Stimulated activated CD8-positive, alpha-beta memory T cell treated with anti-CD3 and anti-CD28 coated beads, Interleukin-12 subunit alpha, Interleukin-12 subunit beta, amount 100 ng/mL, for 1 hour (primary cell): ENCODE measurements around the gene LSAMP.

ENCODE experiments used
- DNase-seq: peaks from one replicate; pipeline ENCODE4 v3.0.0-alpha.2; 2020; ENCODE audit warnings: low read depth

Gene LSAMP

DNA sequence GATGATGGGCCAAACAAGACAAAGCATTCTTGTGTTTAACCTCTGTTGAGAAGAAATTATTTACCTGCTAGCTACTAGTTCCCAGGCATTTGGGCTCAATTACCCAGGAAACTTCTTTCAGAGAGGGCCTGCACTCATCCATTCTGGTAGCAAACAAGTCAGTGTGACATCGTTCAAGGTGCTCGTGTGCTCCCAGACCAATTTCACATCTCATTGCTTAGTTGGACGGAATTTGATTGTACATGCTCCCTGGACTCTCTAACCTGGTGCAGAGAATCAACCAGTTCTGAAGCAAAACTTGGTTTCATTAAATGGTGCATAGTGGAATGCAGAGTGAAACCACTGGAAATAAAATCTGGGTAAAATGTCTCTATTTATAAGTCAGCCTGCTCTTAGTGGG, 392.7 kb downstream of the LSAMP start:
- no peak for DNase-seq

DNA sequence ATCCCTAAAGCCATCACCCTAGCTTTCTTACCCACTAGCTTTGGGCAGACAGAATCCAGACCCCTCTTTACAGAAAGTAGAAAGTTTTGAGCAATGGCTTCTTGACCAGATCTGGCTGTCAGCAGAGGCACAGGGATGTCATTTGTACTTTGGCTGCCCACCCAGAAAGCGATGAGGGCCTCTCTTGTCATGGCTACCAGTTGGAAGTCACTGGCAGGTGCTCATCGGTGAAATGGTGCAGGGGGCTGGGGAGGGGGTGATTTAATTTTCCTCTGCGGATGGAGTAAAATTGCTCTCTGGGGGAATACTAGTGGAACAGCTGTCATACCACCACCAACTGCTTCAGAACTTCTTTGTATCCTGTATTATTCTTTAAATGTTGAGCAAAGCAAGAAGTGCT, 393.7 kb downstream of the LSAMP start:
- no peak for DNase-seq

DNA sequence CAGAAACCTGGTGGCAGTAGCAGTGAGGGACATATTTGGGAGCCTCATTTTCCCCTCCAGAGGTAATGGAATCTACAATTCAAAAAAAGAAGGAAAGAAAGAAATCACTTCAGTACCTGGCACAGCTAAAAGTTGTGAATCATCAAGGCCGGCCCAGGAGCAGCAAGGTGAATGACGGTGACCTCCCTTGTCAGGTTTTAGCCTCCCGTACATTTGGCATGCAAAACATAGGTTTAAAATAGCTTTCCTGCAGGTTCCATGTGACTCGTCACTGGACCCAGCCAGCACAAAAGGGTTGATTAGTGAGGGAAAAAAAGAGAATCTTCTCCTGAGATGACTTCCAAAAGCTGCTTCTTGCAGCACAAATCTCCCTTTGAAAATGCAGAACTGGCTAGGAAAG, 394.2 kb downstream of the LSAMP start:
- DNase-seq = no peak

DNA sequence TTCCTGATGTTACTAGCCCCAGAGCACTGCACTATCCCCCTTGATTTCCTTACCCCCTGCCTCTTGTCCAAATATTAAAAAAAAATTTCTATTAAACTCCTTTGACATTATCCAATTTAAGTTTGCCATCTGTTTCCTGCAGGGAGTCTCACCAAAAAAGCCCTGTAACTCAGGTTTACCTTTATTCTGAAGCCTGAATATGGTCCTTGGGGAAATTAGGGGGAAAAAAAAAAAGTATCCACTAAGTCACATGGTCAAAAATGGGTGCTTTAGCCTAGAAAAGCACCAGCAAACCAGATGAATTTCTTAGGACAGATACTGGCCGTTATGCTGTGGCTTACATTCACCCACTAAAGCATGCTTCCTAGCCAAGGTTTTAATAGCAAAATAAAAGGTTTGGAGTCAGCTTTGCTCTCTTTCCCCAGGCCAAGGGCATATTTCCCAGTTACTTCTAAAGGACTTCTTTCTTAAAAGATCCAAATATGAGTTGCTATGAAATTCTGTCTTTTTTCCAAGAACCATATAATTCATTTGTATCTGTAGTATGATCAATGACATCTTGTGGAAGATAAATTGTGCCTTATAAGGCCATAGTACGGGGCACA, 394.9 kb downstream of the LSAMP start:
- DNase-seq = no peak

DNA sequence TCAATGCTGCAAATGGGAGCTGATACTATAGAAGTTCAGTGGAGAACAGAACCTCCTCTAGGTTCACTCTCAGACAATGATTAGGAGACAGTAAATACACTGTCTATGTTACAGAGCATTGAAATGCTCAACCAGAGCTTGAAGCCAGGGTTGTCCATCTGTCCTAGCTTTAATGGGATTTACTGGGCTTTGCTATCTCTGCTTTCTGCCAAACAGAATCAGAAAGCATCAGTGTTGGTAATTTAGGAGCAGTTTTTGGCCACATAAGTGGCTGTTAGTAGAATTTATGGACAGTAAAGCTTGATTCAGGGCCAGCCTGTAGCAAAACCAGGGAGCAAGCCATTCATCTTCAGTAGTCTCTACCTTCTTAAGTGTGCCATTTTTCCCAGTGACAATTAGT, 396.3 kb downstream of the LSAMP start:
- DNase-seq = no peak

DNA sequence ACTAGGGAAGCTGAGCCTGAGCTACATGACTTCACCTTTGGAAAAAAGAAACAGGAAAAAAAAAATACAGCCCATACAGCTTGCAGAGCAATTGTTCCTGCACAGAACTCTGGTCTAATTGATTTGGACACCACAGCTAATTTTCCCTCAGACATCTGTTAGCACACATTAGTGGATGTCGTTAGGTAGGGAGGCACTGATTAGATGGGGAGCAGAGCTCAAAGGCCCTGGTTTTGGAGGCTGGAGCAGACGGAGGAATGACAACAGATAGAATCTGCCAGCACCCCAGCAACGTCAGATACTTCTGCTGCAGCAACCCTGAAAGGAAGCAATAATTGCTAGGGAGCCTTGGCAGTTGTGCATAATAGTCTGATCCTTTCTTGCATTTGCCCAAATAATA, 398.9 kb downstream of the LSAMP start:
- no peak for DNase-seq

DNA sequence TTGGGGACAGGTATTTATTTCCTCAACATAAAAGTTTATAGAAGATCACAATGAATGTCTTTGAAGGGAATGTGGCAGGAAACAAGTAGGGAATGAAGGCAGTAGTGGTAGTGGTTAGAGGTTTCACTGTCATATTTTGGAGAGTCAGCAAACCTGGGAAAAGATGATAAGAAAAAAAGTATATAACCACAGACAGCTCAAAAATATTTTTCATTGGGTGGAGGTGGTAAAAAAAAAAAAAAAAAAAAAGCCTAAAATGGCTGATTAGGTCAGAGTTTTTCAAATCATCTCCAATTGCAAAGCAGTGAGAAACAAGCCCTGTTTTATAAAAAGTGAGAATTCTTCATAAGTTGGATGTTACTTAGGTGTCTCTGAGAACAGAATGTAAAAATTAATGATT, 400.0 kb downstream of the LSAMP start:
- DNase-seq = no peak

DNA sequence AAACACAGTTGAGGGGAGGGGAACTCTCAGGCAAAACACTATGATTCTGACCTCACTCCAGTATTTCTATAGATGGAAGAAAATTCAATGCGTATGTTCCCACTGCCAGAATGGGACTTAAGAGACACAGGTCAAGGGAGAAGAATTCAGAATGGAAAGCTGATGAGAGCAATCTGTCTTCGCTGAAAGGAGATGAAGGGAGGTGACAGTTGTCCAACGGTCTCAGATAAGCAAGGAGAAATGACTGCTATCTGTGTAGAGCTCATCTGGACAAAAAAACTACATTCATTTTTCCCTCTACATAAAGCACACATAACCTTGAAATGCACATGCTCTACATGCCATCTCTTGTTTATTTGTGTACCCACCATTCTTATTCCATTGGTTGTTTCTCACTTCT, 405.1 kb downstream of the LSAMP start:
- DNase-seq = no peak

DNA sequence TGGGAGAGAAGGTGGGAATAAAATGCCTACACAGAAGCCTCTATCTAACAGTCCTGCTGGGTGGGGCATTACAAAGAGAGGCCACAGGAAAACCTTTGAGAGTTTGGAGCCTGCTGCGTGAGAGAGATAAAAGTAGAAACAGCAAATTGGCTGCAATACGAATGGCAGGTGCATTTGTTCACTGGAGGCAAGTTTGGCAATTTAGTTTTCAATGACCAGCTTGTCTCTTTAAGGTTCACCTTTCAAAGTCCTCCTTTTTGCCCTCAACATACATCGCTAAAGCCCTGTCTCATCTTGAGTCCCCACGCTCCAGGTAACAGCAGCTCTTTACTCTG, 405.7 kb downstream of the LSAMP start:
- no peak for DNase-seq

DNA sequence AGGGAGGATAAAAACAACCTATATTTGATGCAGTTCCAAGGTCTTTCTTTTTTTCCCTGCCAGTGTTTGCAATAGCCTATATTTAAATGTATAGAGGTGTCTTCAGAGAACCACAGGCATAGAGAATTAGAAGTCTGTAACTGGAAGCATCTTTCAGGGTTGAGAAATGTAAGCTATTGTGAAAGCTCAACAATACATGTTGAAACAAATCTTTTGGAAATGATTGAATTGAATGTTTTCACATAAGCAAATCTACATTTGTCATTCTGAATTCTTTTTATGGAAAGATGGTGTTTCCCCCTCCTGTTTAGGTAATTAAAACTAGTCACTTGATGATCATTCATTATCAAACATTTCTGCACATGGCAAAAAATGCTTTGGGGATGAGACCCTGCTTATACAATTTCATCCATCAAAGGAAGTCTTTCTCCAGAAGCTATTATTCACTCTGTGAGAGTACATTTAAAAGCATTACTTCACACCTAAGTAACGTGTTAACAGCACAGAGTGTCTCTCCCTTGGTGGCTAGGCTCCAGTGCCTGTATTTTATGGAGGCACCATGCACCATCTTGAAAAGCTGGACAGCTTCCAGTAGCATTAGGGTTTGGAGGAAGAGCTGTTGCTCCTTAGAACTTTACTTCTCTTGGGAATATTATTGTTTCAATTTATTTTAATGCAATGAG, 406.2 kb downstream of the LSAMP start:
- no peak for DNase-seq

DNA sequence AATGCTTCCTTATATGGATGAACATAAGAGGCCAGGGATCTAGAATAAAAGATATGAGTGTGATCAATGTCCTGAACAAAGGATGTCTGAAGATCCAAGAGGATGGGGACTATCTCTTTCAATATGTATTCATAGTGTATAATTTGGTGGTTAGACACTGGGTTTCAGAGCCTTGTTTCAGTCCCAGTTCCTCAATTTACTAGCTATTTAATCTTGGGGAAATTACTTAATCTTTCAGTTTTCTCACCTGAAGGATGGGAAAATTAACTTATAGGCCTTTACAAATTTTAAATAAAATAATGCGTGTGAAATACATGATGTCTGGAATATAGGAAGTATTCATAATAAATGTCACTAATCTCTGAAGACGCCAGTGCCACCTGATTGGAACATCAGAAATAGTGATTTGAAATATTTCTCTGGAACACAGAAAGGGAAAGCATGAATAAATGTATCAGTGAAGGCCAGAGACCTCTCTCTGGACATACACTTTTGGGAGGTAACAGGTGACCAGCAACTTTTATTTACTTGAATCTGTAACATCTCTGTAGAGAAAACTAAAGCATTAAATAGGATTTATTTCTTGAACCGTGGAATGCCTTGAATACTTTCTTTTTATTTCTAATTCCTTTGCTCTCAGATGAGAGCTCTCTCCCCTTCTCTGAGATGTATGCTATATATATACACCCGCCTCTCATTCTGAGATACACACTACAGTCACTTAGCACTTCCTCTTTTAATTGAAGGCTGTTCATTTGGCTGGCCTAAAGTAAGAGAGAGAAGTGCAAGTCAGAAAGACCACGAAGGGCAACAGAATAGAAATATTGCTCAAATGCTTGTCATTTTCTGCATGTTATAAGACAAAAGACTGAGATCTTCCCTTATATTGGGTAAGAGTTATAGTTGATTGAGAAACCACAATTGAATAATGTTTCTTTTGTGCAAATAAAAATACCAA, 407.1 kb downstream of the LSAMP start:
- DNase-seq = no peak

DNA sequence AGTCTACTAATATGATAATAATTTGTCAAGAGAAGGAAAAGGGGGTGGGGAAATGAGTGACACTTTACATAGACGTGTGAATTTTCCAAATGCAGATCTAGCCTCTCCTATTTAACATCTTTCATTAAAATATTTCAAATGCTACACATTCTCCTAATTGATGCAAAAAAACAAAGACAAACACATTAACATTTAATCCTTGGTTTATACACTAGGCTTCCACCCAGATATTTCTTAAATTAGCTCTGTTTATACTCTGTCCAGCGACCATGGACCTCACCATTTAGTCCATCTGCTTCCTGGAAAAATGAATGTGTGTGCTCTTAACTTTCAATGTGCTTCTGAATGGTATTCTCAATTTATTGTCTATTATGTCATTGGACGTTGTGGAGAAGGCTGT, 409.9 kb downstream of the LSAMP start:
- no peak for DNase-seq

DNA sequence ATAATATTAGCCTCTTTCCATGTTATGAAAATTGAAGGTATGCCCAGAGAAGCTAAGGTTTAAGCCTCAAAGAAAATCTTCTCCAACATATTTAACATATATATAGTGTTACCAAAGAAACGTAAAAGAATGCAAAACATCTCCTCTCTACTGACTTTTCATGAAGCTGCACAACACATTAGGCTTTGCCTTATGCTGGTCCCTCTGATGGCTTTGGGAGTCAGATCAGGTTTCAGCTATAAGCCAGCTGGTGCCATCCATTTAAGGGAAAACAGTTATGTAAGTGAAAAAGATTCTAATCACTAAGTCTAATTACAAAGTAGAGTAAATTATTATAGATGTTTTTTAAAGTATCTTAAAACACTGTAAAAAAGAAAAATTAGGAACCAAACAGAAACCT, 410.5 kb downstream of the LSAMP start:
- DNase-seq = no peak

DNA sequence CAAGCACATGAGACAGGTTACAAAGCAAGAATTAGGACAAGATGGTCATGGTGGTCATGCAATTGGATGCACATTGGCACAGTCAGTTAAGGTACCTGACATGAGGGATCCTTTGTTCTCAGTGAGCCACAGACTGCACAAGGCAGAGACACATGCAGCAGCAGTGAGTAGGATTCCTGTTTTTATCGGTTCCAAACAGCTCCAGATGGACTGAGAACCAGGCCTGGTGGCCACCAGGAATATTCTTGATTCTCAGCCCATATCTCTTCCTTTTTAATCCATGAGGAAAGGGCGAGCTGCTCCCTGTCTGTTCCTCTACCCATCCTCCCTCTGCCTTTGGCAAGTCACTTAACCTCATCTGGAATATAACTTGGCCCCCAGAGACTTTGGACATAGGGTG, 411.2 kb downstream of the LSAMP start:
- no peak for DNase-seq

DNA sequence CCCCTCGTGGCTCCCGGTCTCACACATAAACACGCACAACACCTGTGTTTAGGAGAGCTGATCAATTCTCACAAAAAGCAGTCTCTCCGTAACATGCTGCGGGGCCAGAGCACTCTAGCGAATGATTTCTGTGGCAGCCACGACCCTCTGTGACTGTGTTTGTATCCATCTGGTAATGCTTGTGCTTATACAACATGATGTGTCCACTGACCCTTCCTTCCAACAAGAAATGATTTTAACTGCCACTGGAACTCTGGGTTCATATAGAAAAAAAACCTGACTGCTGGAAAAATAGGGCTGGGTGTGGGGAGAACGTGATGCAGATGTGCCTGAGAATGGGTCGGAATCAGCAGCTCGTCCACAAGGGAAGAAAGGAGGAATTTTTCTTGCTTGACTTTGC, 411.8 kb downstream of the LSAMP start:
- no peak for DNase-seq

DNA sequence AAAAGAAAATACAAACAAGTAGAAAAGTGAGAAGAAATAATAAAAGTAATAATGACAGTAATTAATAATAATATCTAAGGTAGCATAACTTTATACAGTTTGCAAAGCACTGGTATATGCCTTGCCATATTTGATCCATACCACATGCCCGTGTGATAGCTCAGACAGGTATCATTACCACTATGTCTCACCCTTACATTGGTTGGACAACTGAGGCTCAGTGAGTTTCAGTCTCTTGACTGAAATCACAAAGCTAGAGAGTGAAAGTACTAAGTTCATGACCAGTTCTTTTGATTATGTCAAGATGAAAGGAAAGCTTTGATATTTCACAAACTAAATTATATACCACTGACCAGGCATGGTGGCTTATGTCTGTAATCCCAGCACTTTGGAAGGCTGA, 413.1 kb downstream of the LSAMP start:
- DNase-seq = no peak

DNA sequence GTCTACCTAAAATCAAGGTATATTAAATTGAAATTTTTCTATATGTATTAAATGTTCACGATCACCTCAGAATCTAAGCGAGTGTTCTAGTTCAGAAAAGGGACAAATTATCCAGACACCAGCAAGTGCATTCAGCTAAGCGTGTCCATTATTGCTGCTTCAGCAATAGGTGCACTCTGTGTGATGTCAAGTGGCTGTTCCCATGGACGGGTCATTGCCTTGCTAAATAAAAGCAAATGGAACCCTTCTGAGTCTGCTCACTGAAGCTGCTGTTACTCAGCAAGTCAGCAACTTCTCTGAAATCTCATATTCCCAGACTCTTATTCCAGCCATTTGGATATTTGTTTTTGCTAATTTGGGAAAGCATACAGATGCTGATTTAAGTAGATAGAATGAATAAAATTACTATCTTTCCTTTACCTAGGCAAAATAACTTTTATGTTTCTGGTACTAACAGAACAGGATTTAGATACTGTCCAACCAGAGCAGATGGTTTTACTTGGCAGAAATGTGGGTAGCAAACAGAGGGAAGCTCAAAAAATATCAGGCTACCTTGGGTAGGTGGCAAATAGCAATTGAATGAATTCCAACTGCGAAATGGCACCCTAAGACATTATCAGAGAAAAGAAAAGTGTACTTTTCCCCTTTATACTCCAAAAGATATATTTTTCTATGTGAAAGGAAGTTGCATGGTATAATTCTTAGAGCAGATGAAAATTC, 415.0 kb downstream of the LSAMP start:
- DNase-seq = no peak

DNA sequence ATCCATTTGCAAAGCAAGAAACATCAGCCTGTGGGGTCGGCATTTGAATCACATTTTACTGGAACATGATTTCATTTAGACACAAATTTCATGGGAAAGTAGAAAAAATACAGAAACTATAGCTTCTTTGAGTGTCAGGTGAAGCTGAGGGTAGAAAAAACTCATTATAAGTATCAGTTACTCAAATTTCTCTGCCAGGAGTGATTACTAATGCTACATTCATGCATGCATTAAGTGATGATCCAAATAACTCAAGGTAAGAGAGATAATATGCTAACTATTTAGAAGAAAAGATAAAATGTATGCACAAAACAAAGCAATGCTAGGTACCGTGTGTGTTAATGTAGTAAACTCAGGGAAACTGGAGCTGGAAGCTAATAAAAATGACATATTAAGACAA, 416.0 kb downstream of the LSAMP start:
- DNase-seq = no peak

DNA sequence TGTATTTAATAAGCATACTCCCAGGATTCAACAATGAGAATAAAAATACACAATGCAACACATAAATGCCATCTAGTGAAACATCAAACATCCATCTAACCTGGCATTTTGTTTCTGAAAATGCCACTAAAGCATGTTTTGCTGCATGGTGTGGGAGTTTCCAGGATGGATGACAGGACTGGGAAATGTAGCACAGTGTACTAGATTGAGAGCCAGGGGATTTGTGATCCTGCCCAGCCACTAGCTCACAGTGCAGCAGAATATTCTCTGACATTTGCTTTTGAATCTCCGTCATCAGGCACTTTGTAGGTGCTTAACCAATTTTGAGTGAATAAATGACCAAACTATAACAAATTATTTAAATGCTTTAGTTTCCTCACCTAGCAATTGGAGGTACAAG, 417.1 kb downstream of the LSAMP start:
- no peak for DNase-seq

DNA sequence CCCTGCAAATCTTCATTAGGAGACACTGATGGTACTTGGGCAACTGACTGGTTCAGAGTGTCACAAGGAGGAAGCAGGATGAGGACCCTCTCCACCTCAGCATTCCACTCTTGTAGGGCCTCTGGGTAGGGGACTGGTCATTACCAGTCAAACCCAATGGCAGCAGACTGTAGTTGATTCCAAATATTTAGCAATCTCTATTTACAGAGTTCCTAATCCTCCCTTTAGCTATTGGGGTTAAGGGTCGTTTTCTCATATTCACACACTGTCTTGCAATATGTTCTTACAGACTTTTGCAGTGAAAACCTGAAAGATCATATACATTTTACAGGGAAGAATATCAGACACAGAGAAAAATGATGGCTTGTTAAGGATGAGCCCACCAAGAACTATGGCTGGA, 424.3 kb downstream of the LSAMP start:
- no peak for DNase-seq

DNA sequence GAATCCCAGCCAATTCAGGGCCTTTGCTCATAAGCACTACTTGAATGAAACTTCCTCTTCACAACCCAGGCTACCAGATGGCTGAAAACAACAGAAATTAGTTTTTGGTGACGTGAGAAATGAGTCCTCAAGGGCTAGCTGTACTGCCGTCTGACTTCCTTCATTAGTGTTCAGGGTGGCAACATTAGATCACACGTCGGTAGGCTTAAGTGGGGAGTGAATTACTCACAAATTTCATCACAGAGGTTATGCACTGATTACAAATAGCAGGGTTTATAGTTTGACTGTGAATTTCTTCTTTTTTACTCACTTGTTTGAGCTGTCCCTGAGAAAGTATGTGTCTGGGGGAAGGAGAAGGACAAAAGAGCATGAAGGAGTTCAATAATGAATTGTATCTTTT, 424.8 kb downstream of the LSAMP start:
- DNase-seq = no peak

DNA sequence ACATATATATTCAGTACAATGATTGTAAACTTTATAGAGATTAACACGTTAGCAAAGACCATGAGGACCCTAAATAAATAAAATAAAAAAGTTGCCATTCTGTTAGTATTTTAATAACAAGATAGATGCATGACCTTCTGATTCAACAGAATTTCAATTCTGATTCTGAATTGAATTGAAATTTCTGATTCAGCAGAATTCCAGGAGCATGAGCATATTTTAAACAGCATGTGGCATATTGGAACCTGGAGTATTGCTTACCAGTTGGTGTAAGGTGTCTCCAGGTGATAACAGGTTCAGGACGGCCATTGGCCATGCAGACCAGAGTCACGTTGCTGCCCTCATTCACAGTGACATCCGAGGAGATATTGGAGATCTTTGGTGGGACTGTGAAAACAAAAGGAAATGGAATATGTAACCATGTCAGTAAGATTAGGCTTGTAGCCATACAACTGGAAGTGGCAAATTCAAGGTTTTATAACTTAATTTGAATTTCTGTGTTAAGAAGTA, 426.0 kb downstream of the LSAMP start:
- DNase-seq = no peak
